H1 (cell line): ENCODE results near the gene LTBP4.

ENCODE experiments used
- ASH2L ChIP-seq: fragments of 200-600, 300-600 bp; sonication (generic); IDR thresholded peaks from one replicate; pipeline ENCODE4 v1.7.1; 2017; ENCODE audit warnings: low read length
- CTBP2 ChIP-seq: IDR thresholded peaks from 2 replicates; pipeline ENCODE4 v1.7.0; 2011; ENCODE audit warnings: borderline replicate concordance, mild to moderate bottlenecking, moderate library complexity, mixed read lengths, low read length; ENCODE audit not compliant: insufficient read depth, insufficient read length
- EP300 ChIP-seq, 2 experiments: IDR thresholded peaks; 1 replicate in 1 of 2; 2 replicates in 1 of 2; pipeline ENCODE4 v1.6.1; 2011 to 2012; ENCODE audit warnings: low read depth in 2 of 2, low read length in 2 of 2, mild to moderate bottlenecking in 2 of 2, borderline replicate concordance in 1 of 2, inconsistent platforms in 1 of 2, moderate library complexity in 1 of 2
- EZH2 ChIP-seq: fragments of 200-600 bp; sonication (generic); IDR thresholded peaks from 2 replicates; pipeline ENCODE4 v1.7.1; 2012; ENCODE audit warnings: low read depth, mild to moderate bottlenecking, moderate library complexity, low read length, inconsistent platforms; ENCODE audit not compliant: severe bottlenecking
- POLR2A ChIP-seq, 2 experiments: IDR thresholded peaks; 1 replicate in 1 of 2; 2 replicates in 1 of 2; pipeline ENCODE4 v1.6.1; 2011; ENCODE audit warnings: low read depth in 2 of 2, low read length in 2 of 2, mild to moderate bottlenecking in 2 of 2; ENCODE audit errors: control extremely low read depth in 1 of 2
- RAD21 ChIP-seq, 2 experiments: IDR thresholded peaks in 1 of 2; conservative IDR thresholded peaks in 1 of 2; 2 replicates each; pipeline ENCODE4 v1.6.1; 2011; ENCODE audit warnings: low read depth in 2 of 2, low read length in 2 of 2, improper control_type of control experiment in 1 of 2, inconsistent platforms in 1 of 2, mild to moderate bottlenecking in 1 of 2, moderate library complexity in 1 of 2
- TEAD4 ChIP-seq: IDR thresholded peaks from 2 replicates; pipeline ENCODE4 v1.6.1; 2012; ENCODE audit warnings: low read depth, low read length, inconsistent platforms, mixed read lengths

- TF ChIP-seq RAD21 (IDR thresholded peaks at IDR 0.05 in 1 of 2, conservative IDR thresholded peaks at IDR 0.05 in 1 of 2; ENCODE audit: low read depth in 2 of 2, low read length in 2 of 2) (no peak), POLR2A (IDR thresholded peaks at IDR 0.05; ENCODE audit: control extremely low read depth in 1 of 2, low read depth in 2 of 2, low read length in 2 of 2) (no peak), ASH2L (no peak), EZH2 (no peak), EP300 (IDR thresholded peaks at IDR 0.05; ENCODE audit: borderline replicate concordance in 1 of 2, low read depth in 2 of 2, low read length in 2 of 2) (no peak), TEAD4 (no peak), CTBP2 (no peak)
Observed at GRCh38 chr19:40610396-40611064, 9.4 kb downstream of the LTBP4 start.
